GM23248 (cell line): ENCODE results near the gene ST6GALNAC3. TPM values are rescaled to one million over a fixed set of nuclear protein-coding genes. Genes with fewer than 3 reads are reported as not detected.

Experiments
- DNase-seq: peaks from one replicate; pipeline ENCODE4 v3.0.0-alpha.2; 2015
- H2AFZ ChIP-seq: fragments of 200-600 bp; sonication (generic); 2 replicates; pipeline ENCODE4 v1.6.1; 2016; ENCODE audit warnings: antibody characterized with exemption
- H3F3A ChIP-seq: fragments of 200-600 bp; sonication (generic); 2 replicates; pipeline ENCODE4 v1.6.1; 2016; ENCODE audit warnings: mild to moderate bottlenecking, antibody characterized with exemption, mixed run types; ENCODE audit not compliant: insufficient read depth
- H3K27ac ChIP-seq: fragments of 200-600 bp; sonication (generic); 2 replicates; pipeline ENCODE4 v1.5.1; 2016; ENCODE audit warnings: mild to moderate bottlenecking
- H3K27me3 ChIP-seq: fragments of 200-600 bp; sonication (generic); replicated peaks from 2 replicates; pipeline ENCODE4 v1.6.1; 2016; ENCODE audit warnings: mild to moderate bottlenecking; ENCODE audit not compliant: insufficient read depth
- H3K36me3 ChIP-seq: fragments of 200-600 bp; sonication (generic); 2 replicates; pipeline ENCODE4 v1.6.1; 2016; ENCODE audit warnings: low read depth, mild to moderate bottlenecking
- H3K4me1 ChIP-seq: fragments of 200-600 bp; sonication (generic); 2 replicates; pipeline ENCODE4 v1.6.1; 2016; ENCODE audit warnings: mild to moderate bottlenecking; ENCODE audit not compliant: insufficient read depth
- H3K4me2 ChIP-seq: fragments of 200-600 bp; sonication (generic); one replicate; pipeline ENCODE4 v1.6.1; 2016; ENCODE audit warnings: mild to moderate bottlenecking; ENCODE audit not compliant: unreplicated experiment
- H3K4me3 ChIP-seq: fragments of 200-600 bp; sonication (generic); 2 replicates; pipeline ENCODE4 v1.5.1; 2016; ENCODE audit warnings: mild to moderate bottlenecking
- H3K79me2 ChIP-seq: fragments of 200-600 bp; sonication (generic); 2 replicates; pipeline ENCODE4 v1.6.1; 2016; ENCODE audit warnings: mild to moderate bottlenecking; ENCODE audit not compliant: insufficient read depth
- H3K9ac ChIP-seq: fragments of 200-600 bp; sonication (generic); 2 replicates; pipeline ENCODE4 v1.6.1; 2016; ENCODE audit warnings: mild to moderate bottlenecking
- H3K9me2 ChIP-seq: fragments of 200-600 bp; sonication (generic); 2 replicates; pipeline ENCODE4 v1.6.1; 2016; ENCODE audit warnings: mixed run types, mild to moderate bottlenecking, moderate library complexity; ENCODE audit not compliant: insufficient read depth
- H3K9me3 ChIP-seq: fragments of 200-600 bp; sonication (generic); one replicate; pipeline ENCODE4 v1.6.1; 2017; ENCODE audit warnings: low read depth
- H4K20me1 ChIP-seq: fragments of 200-600 bp; sonication (generic); 2 replicates; pipeline ENCODE4 v1.6.0; 2016; ENCODE audit not compliant: insufficient read depth
- EZH2 ChIP-seq: fragments of 200-600 bp; sonication (generic); IDR thresholded peaks from 2 replicates; pipeline ENCODE4 v1.6.1; 2018; ENCODE audit warnings: antibody characterized with exemption, mild to moderate bottlenecking; ENCODE audit not compliant: insufficient read depth, poor library complexity, severe bottlenecking
- EZH2phosphoT487 ChIP-seq: fragments of 200-600 bp; sonication (generic); IDR thresholded peaks from 2 replicates; pipeline ENCODE4 v1.6.1; 2018; ENCODE audit warnings: antibody characterized with exemption, moderate library complexity, mild to moderate bottlenecking, low read depth; ENCODE audit not compliant: insufficient read depth
- WGBS, 2 experiments: methylation state at CpG; one replicate each; pipeline ENCODE4 v1.1.6; 2015 to 2017; ENCODE audit warnings: low lambda C conversion rate in 2 of 2, low coverage in 1 of 2; ENCODE audit errors: missing lambda C conversion rate in 2 of 2; 5-methylcytosine and 5-hydroxymethylcytosine counted together
- in situ Hi-C: fragments of 300-500 bp; cut with MboI; formaldehyde crosslinking; loops from 2 replicates; pipeline ENCODE4 v1.15.0; 2020
- polyA plus RNA-seq: library from polyadenylated mRNA; unstranded; fragments of >200 nt; fragmentation: Nextera tagmentation; extraction: Ambion mirVana; gene quantifications from 2 replicates; pipeline ENCODE4 v1.2.1, GENCODE V29; 2016
- total RNA-seq: library from RNA; depleted of rRNA; stranded (reverse); fragments of >200 nt; shearing (Covaris generic); gene quantifications from 2 replicates; pipeline ENCODE4 v1.2.3, GENCODE V29; 2014

Gene ST6GALNAC3
- total and polyA plus RNA-seq, 2 experiments from 2014 or later = not detected

GRCh38 chr1:76082062-76082461 lies 7.5 kb downstream of the ST6GALNAC3 start:
- Histone ChIP-seq H3K36me3 (no peaks in the 10 kb centered on the region), H3K27ac (no peak overlapping the region), H3K4me1 (no peaks in the 10 kb centered on the region), H3K27me3 (no peaks in the 10 kb centered on the region; the same call in 1 of the 2 replicates), H3K4me3 (no peak overlapping the region), H2AFZ (no peak overlapping the region), H3K9ac (no peak overlapping the region), H4K20me1 (no peaks in the 10 kb centered on the region), H3K4me2 (no peak overlapping the region), H3K79me2 (no peaks in the 10 kb centered on the region), H3K9me2 (no peaks in the 10 kb centered on the region), H3K9me3 (no peaks in the 10 kb centered on the region), H3F3A (no peaks in the 10 kb centered on the region)
- TF ChIP-seq EZH2phosphoT487 (no peak), EZH2 (no peak)
- no peak for DNase-seq
- in situ Hi-C loops = no loop called here
- 76 to 83% methylated on average over 4 of the region's 4 CpGs for WGBS, 2 experiments

GRCh38 chr1:76083189-76083588 lies 8.6 kb downstream of the ST6GALNAC3 start:
- TF ChIP-seq EZH2 (no peak), EZH2phosphoT487 (no peak)
- 85 to 86% methylated on average over 10 of the region's 10 CpGs for WGBS, 2 experiments
- in situ Hi-C loops = no loop called here
- no peak overlapping the region for H3K4me2 ChIP-seq
- no peaks in the 10 kb centered on the region for H3F3A ChIP-seq
- no peak overlapping the region for H3K4me3 ChIP-seq
- no peak overlapping the region for H3K27ac ChIP-seq
- H2AFZ ChIP-seq = no peak overlapping the region
- no peak overlapping the region for H3K9ac ChIP-seq
- DNase-seq = no peak
- no peaks in the 10 kb centered on the region for H3K4me1 ChIP-seq
- no peaks in the 10 kb centered on the region for H3K36me3 ChIP-seq
- H3K9me2 ChIP-seq = no peaks in the 10 kb centered on the region
- H3K27me3 ChIP-seq = no peaks in the 10 kb centered on the region; the same call in 1 of the 2 replicates
- no peaks in the 10 kb centered on the region for H4K20me1 ChIP-seq
- H3K9me3 ChIP-seq = no peaks in the 10 kb centered on the region
- no peaks in the 10 kb centered on the region for H3K79me2 ChIP-seq

GRCh38 chr1:76084029-76084627 lies 9.6 kb downstream of the ST6GALNAC3 start:
- H3K27me3 ChIP-seq = no peaks in the 10 kb centered on the region; the same call in 1 of the 2 replicates
- H3K36me3 ChIP-seq = no peaks in the 10 kb centered on the region
- H3F3A ChIP-seq = no peaks in the 10 kb centered on the region
- no peaks in the 10 kb centered on the region for H4K20me1 ChIP-seq
- H3K79me2 ChIP-seq = no peaks in the 10 kb centered on the region
- no peak overlapping the region for H3K9ac ChIP-seq
- H3K9me3 ChIP-seq = no peaks in the 10 kb centered on the region
- in situ Hi-C loops = no loop called here
- H3K4me2 ChIP-seq = no peak overlapping the region
- no peak overlapping the region for H3K4me3 ChIP-seq
- H2AFZ ChIP-seq = no peak overlapping the region
- no peaks in the 10 kb centered on the region for H3K4me1 ChIP-seq
- TF ChIP-seq EZH2 (no peak), EZH2phosphoT487 (no peak)
- no peaks in the 10 kb centered on the region for H3K9me2 ChIP-seq
- 55% methylated on average over 4 of the region's 4 CpGs for WGBS, 2 experiments
- no peak overlapping the region for H3K27ac ChIP-seq
- no peak for DNase-seq

GRCh38 chr1:76084685-76085084 lies 10.1 kb downstream of the ST6GALNAC3 start:
- Histone ChIP-seq H3K27me3 (no peaks in the 10 kb centered on the region; the same call in 1 of the 2 replicates), H3K36me3 (no peaks in the 10 kb centered on the region), H3K9me2 (no peaks in the 10 kb centered on the region), H3K27ac (no peak overlapping the region), H3K4me1 (no peaks in the 10 kb centered on the region), H3K4me3 (no peak overlapping the region), H3K9me3 (no peaks in the 10 kb centered on the region), H2AFZ (no peak overlapping the region), H4K20me1 (no peaks in the 10 kb centered on the region), H3F3A (no peaks in the 10 kb centered on the region), H3K4me2 (no peak overlapping the region), H3K79me2 (no peaks in the 10 kb centered on the region), H3K9ac (no peak overlapping the region)
- in situ Hi-C loops = no loop called here
- WGBS, 2 experiments = 34 to 50% methylated on average over 3 of the region's 3 CpGs
- no peak for DNase-seq
- TF ChIP-seq EZH2phosphoT487 (no peak), EZH2 (no peak)
